ENCODE measurements around the gene RIC8A. TPM values are rescaled to one million over a fixed set of nuclear protein-coding genes. Genes with fewer than 3 reads are reported as not detected.

RIC8A gene
- total and polyA plus RNA-seq, 9 of the 15 experiments (the other 6 are each of a cell fraction or from before 2014, with no cell fraction given) = 10.7 to 108 (median 72.1) TPM

DNA sequence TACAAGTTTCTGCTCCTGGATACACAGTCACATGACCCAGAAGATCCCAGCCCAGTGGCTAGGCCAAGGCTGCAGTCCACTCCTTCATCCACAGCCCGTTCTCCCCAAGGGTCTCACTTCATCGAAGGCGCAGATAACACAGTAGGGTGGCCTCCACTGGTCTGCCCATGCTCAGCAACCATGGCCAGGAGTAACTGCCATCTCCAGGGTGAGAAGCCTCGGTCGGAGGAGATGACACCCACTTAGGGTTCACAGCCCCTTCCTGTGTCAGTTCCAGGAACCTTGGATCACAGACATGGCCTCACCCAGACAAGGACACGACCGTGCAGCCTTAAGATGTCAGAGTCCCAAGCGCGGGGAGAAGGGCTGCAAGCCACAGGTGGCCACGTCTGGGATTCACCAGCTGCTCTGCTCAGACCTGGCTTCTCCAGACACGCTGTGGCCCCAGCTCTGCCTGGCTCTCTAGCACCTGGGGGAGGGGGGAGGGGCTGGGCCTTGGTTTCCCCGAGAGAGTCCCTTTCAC, 2.9 kb upstream of the RIC8A start:
- DNase-seq (ENCODE audit: extremely low read depth in 1 of 4, low spot score in 3 of 4) (no peak), ATAC-seq (no peak), FAIRE-seq (no peak)
- Histone ChIP-seq H2AFZ (ENCODE audit: low read depth, low read length) (no peak overlapping the region), H3K27me3 (ENCODE audit: control insufficient read depth in 2 of 2, insufficient read depth in 2 of 2, low read length in 2 of 2) (no peaks in the 10 kb centered on the region; a peak in 1 of 5 replicates), H3K9me3 (replicated peaks; ENCODE audit: control insufficient read depth, insufficient read depth, low read depth, low read length) (no peaks in the 10 kb centered on the region), H3K9ac (ENCODE audit: insufficient read depth in 1 of 2, low read depth in 2 of 2, low read length in 2 of 2) (peak overlapping the region in 1 of 2 experiments; percentile 56; a peak in 2 of 4 replicates), H3K4me3 (no peak overlapping the region), H3K36me3 (ENCODE audit: control insufficient read depth, insufficient read depth, low read length) (peaks cover 57% of the 10 kb centered on the region), H3K9me1 (ENCODE audit: control insufficient read depth, insufficient read depth, low read length) (peaks cover 1% of the 10 kb centered on the region), H4K20me1 (replicated peaks; ENCODE audit: control insufficient read depth, insufficient read depth, low read length) (peaks cover 31% of the 10 kb centered on the region), H3K4me1 (replicated peaks in 1 of 2; ENCODE audit: control insufficient read depth in 2 of 2, insufficient read depth in 2 of 2, low read length in 2 of 2) (peaks cover 30 to 52% of the 10 kb centered on the region in 2 experiments; a peak in 4 of 5 replicates), H3K79me2 (ENCODE audit: control insufficient read depth, insufficient read depth, low read length) (peaks cover 55% of the 10 kb centered on the region), H3K27ac (ENCODE audit: extremely low read depth, low read depth, low read length) (no peak overlapping the region), H3K4me2 (ENCODE audit: insufficient read depth, low read length) (no peak overlapping the region)
- in situ Hi-C loops (cut with MboI) = no loop called here
- intact Hi-C loops (cut with micrococcal nuclease) = no loop called here
- ChIA-PET CTCF (ENCODE audit: low intra/inter-chr PET ratio) (no interaction called here), POLR2A (interaction anchor here (1.0 to 2.1 kb wide), 2 partner anchors 8 to 12 kb away, joined by 3 to 4 read pairs; a partner anchor contains a TSS)
- BruUV-seq (replicated peaks) = no TSS peak
- WGBS (ENCODE audit: insufficient coverage, low coverage, missing lambda C conversion rate) = 90% methylated on average over 11 of the region's 12 CpGs
- TF ChIP-seq IFI16 (CRISPR knock-in tag; IDR thresholded peaks at IDR 0.05) = no peak
- TF ChIP-seq ZNF146 (CRISPR knock-in tag; IDR thresholded peaks at IDR 0.05; ENCODE audit: unreplicated experiment) = no peak
- TF ChIP-seq, protein P1, sequence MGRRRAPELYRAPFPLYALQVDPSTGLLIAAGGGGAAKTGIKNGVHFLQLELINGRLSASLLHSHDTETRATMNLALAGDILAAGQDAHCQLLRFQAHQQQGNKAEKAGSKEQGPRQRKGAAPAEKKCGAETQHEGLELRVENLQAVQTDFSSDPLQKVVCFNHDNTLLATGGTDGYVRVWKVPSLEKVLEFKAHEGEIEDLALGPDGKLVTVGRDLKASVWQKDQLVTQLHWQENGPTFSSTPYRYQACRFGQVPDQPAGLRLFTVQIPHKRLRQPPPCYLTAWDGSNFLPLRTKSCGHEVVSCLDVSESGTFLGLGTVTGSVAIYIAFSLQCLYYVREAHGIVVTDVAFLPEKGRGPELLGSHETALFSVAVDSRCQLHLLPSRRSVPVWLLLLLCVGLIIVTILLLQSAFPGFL (CRISPR knock-in tag; IDR thresholded peaks at IDR 0.05) = 0 out of 2 replicates have a peak, but pooled peaks have one; percentile 25
- no peak for TF ChIP-seq ZNF143 (CRISPR knock-in tag; IDR thresholded peaks at IDR 0.05)
- TF ChIP-seq, protein P2, sequence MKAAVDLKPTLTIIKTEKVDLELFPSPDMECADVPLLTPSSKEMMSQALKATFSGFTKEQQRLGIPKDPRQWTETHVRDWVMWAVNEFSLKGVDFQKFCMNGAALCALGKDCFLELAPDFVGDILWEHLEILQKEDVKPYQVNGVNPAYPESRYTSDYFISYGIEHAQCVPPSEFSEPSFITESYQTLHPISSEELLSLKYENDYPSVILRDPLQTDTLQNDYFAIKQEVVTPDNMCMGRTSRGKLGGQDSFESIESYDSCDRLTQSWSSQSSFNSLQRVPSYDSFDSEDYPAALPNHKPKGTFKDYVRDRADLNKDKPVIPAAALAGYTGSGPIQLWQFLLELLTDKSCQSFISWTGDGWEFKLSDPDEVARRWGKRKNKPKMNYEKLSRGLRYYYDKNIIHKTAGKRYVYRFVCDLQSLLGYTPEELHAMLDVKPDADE (conservative IDR thresholded peaks at IDR 0.05; ENCODE audit: control insufficient read depth, low read depth, low read length) = no peak
- no peak for TF ChIP-seq HNRNPK (IDR thresholded peaks at IDR 0.05; ENCODE audit: low read depth, low read length, poor library complexity, severe bottlenecking)
- TF ChIP-seq, protein P3, sequence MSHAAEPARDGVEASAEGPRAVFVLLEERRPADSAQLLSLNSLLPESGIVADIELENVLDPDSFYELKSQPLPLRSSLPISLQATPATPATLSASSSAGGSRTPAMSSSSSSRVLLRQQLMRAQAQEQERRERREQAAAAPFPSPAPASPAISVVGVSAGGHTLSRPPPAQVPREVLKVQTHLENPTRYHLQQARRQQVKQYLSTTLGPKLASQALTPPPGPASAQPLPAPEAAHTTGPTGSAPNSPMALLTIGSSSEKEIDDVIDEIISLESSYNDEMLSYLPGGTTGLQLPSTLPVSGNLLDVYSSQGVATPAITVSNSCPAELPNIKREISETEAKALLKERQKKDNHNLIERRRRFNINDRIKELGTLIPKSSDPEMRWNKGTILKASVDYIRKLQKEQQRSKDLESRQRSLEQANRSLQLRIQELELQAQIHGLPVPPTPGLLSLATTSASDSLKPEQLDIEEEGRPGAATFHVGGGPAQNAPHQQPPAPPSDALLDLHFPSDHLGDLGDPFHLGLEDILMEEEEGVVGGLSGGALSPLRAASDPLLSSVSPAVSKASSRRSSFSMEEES (CRISPR knock-in tag; IDR thresholded peaks at IDR 0.05) = peak; percentile 73
- no peak for TF ChIP-seq CREM (IDR thresholded peaks at IDR 0.05; ENCODE audit: low read depth)
- TF ChIP-seq ZKSCAN1 (IDR thresholded peaks at IDR 0.05; ENCODE audit: low read depth, low read length) = no peak
- TF ChIP-seq ZSCAN32 (CRISPR knock-in tag; IDR thresholded peaks at IDR 0.05) = no peak
- no peak for TF ChIP-seq ZNF707 (CRISPR knock-in tag; conservative IDR thresholded peaks at IDR 0.05)
- TF ChIP-seq POLR2G (IDR thresholded peaks at IDR 0.05; ENCODE audit: low read depth, low read length) = no peak; the same call in 1 of the 2 replicates
- TF ChIP-seq, protein P4, sequence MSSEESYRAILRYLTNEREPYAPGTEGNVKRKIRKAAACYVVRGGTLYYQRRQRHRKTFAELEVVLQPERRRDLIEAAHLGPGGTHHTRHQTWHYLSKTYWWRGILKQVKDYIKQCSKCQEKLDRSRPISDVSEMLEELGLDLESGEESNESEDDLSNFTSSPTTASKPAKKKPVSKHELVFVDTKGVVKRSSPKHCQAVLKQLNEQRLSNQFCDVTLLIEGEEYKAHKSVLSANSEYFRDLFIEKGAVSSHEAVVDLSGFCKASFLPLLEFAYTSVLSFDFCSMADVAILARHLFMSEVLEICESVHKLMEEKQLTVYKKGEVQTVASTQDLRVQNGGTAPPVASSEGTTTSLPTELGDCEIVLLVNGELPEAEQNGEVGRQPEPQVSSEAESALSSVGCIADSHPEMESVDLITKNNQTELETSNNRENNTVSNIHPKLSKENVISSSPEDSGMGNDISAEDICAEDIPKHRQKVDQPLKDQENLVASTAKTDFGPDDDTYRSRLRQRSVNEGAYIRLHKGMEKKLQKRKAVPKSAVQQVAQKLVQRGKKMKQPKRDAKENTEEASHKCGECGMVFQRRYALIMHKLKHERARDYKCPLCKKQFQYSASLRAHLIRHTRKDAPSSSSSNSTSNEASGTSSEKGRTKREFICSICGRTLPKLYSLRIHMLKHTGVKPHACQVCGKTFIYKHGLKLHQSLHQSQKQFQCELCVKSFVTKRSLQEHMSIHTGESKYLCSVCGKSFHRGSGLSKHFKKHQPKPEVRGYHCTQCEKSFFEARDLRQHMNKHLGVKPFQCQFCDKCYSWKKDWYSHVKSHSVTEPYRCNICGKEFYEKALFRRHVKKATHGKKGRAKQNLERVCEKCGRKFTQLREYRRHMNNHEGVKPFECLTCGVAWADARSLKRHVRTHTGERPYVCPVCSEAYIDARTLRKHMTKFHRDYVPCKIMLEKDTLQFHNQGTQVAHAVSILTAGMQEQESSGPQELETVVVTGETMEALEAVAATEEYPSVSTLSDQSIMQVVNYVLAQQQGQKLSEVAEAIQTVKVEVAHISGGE (CRISPR knock-in tag; IDR thresholded peaks at IDR 0.05) = no peak
